MM.1S (cell line): ENCODE results near the gene PRSS33.

ENCODE experiments used
- DNase-seq: peaks from one replicate; pipeline ENCODE4 v3.0.0-alpha.2; 2015
- H2AFZ ChIP-seq: fragments of 300-600 bp; sonication (generic); 2 replicates; pipeline ENCODE4 v1.6.0; 2016; ENCODE audit warnings: antibody characterized with exemption, low read length
- H3F3A ChIP-seq: fragments of 300-600 bp; sonication (generic); 2 replicates; pipeline ENCODE4 v1.6.1; 2016; ENCODE audit warnings: mild to moderate bottlenecking, antibody characterized with exemption, low read length, moderate library complexity, mixed read lengths; ENCODE audit not compliant: insufficient read depth
- H3K27ac ChIP-seq: fragments of 300-600 bp; sonication (generic); 2 replicates; pipeline ENCODE4 v1.5.1; 2016; ENCODE audit warnings: mild to moderate bottlenecking, low read length
- H3K27me3 ChIP-seq: fragments of 300-600 bp; sonication (generic); replicated peaks from 2 replicates; pipeline ENCODE4 v1.6.0; 2016; ENCODE audit warnings: low read length; ENCODE audit not compliant: insufficient read depth
- H3K36me3 ChIP-seq: fragments of 300-600 bp; sonication (generic); replicated peaks from 2 replicates; pipeline ENCODE4 v1.6.1; 2016; ENCODE audit warnings: mild to moderate bottlenecking, low read length, mixed read lengths; ENCODE audit not compliant: insufficient read depth
- H3K4me1 ChIP-seq: fragments of 300-600 bp; sonication (generic); 2 replicates; pipeline ENCODE4 v1.6.1; 2016; ENCODE audit warnings: low read length, mixed read lengths
- H3K4me2 ChIP-seq: fragments of 300-600 bp; sonication (generic); 2 replicates; pipeline ENCODE4 v1.6.0; 2016; ENCODE audit warnings: low read depth, low read length
- H3K4me3 ChIP-seq: fragments of 300-600 bp; sonication (generic); 2 replicates; pipeline ENCODE4 v1.5.1; 2016; ENCODE audit warnings: low read length, mixed read lengths
- H3K79me2 ChIP-seq: fragments of 300-600 bp; sonication (generic); 2 replicates; pipeline ENCODE4 v1.6.1; 2016; ENCODE audit warnings: mixed run types, low read length, mixed read lengths
- H3K9ac ChIP-seq: fragments of 300-600 bp; sonication (generic); 2 replicates; pipeline ENCODE4 v1.6.1; 2016; ENCODE audit warnings: low read length, mixed read lengths
- H3K9me2 ChIP-seq: fragments of 300-600 bp; sonication (generic); replicated peaks from 2 replicates; pipeline ENCODE4 v1.6.1; 2016; ENCODE audit warnings: mild to moderate bottlenecking, low read length, mixed read lengths; ENCODE audit not compliant: insufficient read depth
- H3K9me3 ChIP-seq: fragments of 300-600 bp; sonication (generic); replicated peaks from 2 replicates; pipeline ENCODE4 v1.6.1; 2016; ENCODE audit warnings: mild to moderate bottlenecking, low read length, mixed read lengths; ENCODE audit not compliant: insufficient read depth
- H4K20me1 ChIP-seq: fragments of 300-600 bp; sonication (generic); 2 replicates; pipeline ENCODE4 v1.6.1; 2016; ENCODE audit warnings: mild to moderate bottlenecking, low read length, moderate library complexity, mixed read lengths; ENCODE audit not compliant: insufficient read depth
- EZH2 ChIP-seq: fragments of 300-600 bp; sonication (generic); optimal IDR thresholded peaks from 2 replicates; pipeline ENCODE3; 2017; ENCODE audit warnings: low read depth, mild to moderate bottlenecking, antibody characterized with exemption, low read length, mixed read lengths
- EZH2phosphoT487 ChIP-seq: fragments of 300-600 bp; sonication (generic); IDR thresholded peaks from 2 replicates; pipeline ENCODE4 v1.6.1; 2018; ENCODE audit warnings: antibody characterized with exemption, low read length
- TF ChIP-seq, protein P1 (sequence below): fragments of 300-600 bp; sonication (generic); IDR thresholded peaks from 2 replicates; pipeline ENCODE4 v1.5.1; 2016; ENCODE audit warnings: antibody characterized with exemption, low read length, mixed read lengths

Gene PRSS33

DNA sequence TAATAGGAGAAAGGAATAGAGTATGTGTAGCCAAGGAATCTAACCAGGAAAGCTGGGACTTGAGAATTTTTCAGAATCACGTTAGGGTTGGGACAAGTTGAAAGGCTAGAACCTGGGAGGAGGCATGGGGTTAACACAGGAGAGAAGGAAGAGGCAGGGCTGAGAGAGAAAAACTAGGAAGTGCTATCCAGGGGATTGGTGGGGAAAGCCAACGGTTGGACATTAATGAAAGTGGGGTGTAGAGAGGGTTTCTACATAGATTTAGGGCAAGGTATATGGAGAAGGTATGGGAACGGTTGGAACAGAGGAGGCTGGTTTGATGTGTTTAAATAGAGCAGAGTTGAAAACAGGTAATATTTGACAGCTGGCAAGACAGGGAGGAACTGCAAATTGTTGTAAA, 32.2 kb downstream of the PRSS33 start:
- DNase-seq, result no peak
- Histone ChIP-seq H3K4me2 (0 out of 2 replicates have a peak overlapping the region, but pooled peaks have one; percentile 83), H3F3A (no peaks in the 10 kb centered on the region; the same call in 1 of the 2 replicates), H4K20me1 (peaks cover 37% of the 10 kb centered on the region), H3K27ac (no peak overlapping the region), H3K4me1 (peaks cover 22% of the 10 kb centered on the region), H2AFZ (no peak overlapping the region), H3K4me3 (no peak overlapping the region), H3K79me2 (peaks cover 84% of the 10 kb centered on the region), H3K9me3 (no peaks in the 10 kb centered on the region), H3K27me3 (no peaks in the 10 kb centered on the region), H3K9me2 (no peaks in the 10 kb centered on the region), H3K36me3 (peaks cover 41% of the 10 kb centered on the region), H3K9ac (no peak overlapping the region)
- TF ChIP-seq EZH2 (no peak), EZH2phosphoT487 (no peak)
- TF ChIP-seq, protein P1, sequence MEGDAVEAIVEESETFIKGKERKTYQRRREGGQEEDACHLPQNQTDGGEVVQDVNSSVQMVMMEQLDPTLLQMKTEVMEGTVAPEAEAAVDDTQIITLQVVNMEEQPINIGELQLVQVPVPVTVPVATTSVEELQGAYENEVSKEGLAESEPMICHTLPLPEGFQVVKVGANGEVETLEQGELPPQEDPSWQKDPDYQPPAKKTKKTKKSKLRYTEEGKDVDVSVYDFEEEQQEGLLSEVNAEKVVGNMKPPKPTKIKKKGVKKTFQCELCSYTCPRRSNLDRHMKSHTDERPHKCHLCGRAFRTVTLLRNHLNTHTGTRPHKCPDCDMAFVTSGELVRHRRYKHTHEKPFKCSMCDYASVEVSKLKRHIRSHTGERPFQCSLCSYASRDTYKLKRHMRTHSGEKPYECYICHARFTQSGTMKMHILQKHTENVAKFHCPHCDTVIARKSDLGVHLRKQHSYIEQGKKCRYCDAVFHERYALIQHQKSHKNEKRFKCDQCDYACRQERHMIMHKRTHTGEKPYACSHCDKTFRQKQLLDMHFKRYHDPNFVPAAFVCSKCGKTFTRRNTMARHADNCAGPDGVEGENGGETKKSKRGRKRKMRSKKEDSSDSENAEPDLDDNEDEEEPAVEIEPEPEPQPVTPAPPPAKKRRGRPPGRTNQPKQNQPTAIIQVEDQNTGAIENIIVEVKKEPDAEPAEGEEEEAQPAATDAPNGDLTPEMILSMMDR, result no peak

DNA sequence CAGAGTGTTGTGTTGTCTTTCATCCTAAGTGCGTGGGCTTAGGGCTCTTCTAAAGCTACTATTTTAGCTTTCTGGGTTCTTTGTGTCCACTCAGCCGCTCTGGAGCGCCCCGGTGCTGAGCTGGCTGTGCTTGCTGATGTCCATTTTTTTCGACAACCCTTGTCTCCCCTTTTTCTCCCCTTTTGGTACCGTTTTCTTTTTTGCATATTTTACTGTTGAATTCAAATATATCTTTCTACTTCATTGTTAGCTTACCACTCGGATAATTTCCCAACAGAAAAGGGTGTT, 33.7 kb downstream of the PRSS33 start:
- Histone ChIP-seq H3K9me3 (no peaks in the 10 kb centered on the region), H2AFZ (no peak overlapping the region), H3K4me2 (peak overlapping the region; percentile 83), H3K4me3 (peak overlapping the region; percentile 77), H3K36me3 (peaks cover 26% of the 10 kb centered on the region), H3K9me2 (no peaks in the 10 kb centered on the region), H3K79me2 (peaks cover 69% of the 10 kb centered on the region), H3K4me1 (peaks cover 22% of the 10 kb centered on the region), H3F3A (no peaks in the 10 kb centered on the region; the same call in 1 of the 2 replicates), H4K20me1 (peaks cover 37% of the 10 kb centered on the region), H3K27ac (peak overlapping the region; percentile 95; the same call in 1 of the 2 replicates), H3K9ac (peak overlapping the region; percentile 95), H3K27me3 (no peaks in the 10 kb centered on the region)
- TF ChIP-seq EZH2phosphoT487 (no peak), EZH2 (no peak)
- TF ChIP-seq, protein P1, result no peak
- peak; percentile 17 for DNase-seq

DNA sequence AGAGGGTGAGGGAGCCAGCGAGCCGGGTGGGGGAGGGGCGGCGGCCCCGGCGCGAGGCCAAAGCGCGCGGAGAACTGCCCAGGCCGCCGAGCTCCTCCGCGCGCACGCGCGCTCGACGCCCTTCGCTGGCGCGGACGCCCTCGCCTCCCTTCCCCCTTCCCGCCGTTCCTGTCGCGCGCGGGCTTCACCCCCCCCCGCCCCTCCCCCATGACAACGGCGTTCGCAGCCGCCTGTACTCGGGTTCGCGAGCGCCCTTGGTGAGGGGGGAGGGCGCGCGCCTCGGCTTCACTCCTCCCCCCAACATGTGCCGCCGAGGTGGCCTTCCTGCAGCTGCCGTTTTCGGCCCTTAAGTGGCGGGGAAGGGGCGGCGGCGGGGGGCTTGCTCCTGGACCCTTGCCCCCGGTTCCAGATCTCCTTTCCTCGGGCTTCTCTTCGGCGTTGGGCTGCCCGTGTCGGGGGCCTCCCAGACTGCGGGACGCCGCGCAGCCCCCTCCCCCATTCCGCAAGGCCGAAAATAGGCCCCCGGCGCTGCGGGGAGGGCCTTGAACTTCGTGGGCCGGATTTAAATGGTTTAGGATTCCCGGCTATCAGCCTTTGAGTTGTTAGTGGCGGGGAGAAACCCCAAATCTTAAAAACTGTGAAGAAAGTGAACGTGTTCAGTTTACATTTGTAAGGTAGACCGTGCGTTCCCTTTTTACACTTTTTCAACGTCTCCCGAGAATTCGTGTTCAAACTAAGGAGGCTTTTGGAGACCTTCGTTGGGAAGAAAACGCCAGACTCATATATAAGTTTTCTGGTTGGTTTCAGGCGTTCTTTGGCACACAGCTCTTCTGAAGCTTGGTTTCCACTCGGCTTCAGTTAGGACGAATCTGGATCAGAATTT, 34.3 kb downstream of the PRSS33 start:
- DNase-seq, result peak; percentile 80
- peaks cover 37% of the 10 kb centered on the region for H4K20me1 ChIP-seq
- no peak for TF ChIP-seq EZH2
- no peak for TF ChIP-seq EZH2phosphoT487
- TF ChIP-seq, protein P1, result no peak
- H3K9me3 ChIP-seq, result no peaks in the 10 kb centered on the region
- peaks cover 63% of the 10 kb centered on the region for H3K79me2 ChIP-seq
- peak overlapping the region; percentile 95 for H3K9ac ChIP-seq
- no peaks in the 10 kb centered on the region for H3K9me2 ChIP-seq
- peaks cover 22% of the 10 kb centered on the region for H3K4me1 ChIP-seq
- no peaks in the 10 kb centered on the region; the same call in 1 of the 2 replicates for H3F3A ChIP-seq
- no peaks in the 10 kb centered on the region for H3K27me3 ChIP-seq
- H3K4me3 ChIP-seq, result peak overlapping the region; percentile 77
- H3K27ac ChIP-seq, result peak overlapping the region; percentile 95
- H3K36me3 ChIP-seq, result peaks cover 20% of the 10 kb centered on the region
- H2AFZ ChIP-seq, result no peak overlapping the region
- H3K4me2 ChIP-seq, result peak overlapping the region; percentile 83
